Panc1 (cell line): Measurements from ENCODE around the gene HRCT1.

Experiments
- TF ChIP-seq, protein P1 (sequence below): fragments of 450-650 bp; IDR thresholded peaks from 2 replicates; pipeline ENCODE4 v1.5.1; 2017; ENCODE audit warnings: mild to moderate bottlenecking
- TF ChIP-seq, protein P2 (sequence below), 2 experiments: IDR thresholded peaks; 2 replicates each; pipeline ENCODE4 v1.6.1; 2011 to 2012; ENCODE audit warnings: low read depth in 2 of 2, control low read depth in 1 of 2, low read length in 1 of 2, mild to moderate bottlenecking in 1 of 2, moderate library complexity in 1 of 2; ENCODE audit not compliant: insufficient read depth in 1 of 2

DNA sequence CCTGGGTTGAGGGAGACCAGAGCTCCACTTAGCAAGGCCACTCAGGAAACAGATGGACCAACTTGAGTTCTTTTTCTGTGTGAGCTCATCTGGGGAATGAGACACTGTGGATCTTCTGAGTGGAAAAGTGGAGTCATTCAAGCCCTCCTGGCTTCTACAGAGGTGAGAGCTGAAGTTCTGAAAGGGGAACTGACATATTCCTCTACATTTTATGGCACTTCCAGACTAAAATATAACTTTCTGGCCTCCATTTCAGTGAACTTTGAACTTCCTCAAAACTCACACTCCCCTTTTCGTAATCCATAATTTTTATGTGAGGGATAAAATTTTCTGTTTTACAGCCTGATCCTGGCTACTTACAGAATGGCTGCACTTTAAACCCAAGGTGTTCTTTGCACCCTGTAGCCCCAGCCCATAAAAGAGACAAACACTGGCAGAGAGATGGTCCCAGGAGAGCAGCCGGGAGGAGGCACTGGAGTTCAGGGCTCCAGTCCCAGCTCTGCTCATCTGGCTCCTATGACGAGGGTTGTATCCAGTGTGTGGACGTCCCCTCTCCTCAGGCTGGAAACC, 14.1 kb downstream of the HRCT1 start:
- TF ChIP-seq, protein P1, sequence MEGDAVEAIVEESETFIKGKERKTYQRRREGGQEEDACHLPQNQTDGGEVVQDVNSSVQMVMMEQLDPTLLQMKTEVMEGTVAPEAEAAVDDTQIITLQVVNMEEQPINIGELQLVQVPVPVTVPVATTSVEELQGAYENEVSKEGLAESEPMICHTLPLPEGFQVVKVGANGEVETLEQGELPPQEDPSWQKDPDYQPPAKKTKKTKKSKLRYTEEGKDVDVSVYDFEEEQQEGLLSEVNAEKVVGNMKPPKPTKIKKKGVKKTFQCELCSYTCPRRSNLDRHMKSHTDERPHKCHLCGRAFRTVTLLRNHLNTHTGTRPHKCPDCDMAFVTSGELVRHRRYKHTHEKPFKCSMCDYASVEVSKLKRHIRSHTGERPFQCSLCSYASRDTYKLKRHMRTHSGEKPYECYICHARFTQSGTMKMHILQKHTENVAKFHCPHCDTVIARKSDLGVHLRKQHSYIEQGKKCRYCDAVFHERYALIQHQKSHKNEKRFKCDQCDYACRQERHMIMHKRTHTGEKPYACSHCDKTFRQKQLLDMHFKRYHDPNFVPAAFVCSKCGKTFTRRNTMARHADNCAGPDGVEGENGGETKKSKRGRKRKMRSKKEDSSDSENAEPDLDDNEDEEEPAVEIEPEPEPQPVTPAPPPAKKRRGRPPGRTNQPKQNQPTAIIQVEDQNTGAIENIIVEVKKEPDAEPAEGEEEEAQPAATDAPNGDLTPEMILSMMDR: no peak
- TF ChIP-seq, protein P2, sequence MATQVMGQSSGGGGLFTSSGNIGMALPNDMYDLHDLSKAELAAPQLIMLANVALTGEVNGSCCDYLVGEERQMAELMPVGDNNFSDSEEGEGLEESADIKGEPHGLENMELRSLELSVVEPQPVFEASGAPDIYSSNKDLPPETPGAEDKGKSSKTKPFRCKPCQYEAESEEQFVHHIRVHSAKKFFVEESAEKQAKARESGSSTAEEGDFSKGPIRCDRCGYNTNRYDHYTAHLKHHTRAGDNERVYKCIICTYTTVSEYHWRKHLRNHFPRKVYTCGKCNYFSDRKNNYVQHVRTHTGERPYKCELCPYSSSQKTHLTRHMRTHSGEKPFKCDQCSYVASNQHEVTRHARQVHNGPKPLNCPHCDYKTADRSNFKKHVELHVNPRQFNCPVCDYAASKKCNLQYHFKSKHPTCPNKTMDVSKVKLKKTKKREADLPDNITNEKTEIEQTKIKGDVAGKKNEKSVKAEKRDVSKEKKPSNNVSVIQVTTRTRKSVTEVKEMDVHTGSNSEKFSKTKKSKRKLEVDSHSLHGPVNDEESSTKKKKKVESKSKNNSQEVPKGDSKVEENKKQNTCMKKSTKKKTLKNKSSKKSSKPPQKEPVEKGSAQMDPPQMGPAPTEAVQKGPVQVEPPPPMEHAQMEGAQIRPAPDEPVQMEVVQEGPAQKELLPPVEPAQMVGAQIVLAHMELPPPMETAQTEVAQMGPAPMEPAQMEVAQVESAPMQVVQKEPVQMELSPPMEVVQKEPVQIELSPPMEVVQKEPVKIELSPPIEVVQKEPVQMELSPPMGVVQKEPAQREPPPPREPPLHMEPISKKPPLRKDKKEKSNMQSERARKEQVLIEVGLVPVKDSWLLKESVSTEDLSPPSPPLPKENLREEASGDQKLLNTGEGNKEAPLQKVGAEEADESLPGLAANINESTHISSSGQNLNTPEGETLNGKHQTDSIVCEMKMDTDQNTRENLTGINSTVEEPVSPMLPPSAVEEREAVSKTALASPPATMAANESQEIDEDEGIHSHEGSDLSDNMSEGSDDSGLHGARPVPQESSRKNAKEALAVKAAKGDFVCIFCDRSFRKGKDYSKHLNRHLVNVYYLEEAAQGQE (IDR thresholded peaks at IDR 0.05; ENCODE audit: insufficient read depth in 1 of 2, low read depth in 2 of 2, low read length in 1 of 2): no peak
